ENCODE results near the gene GSE1. TPM values are rescaled to one million over a fixed set of nuclear protein-coding genes. Genes with fewer than 3 reads are reported as not detected.

Gene GSE1
- total and polyA plus RNA-seq, 2 of the 13 experiments (the other 11 are each of a cell fraction or from before 2014, with no cell fraction given): 16.1 to 31.2 TPM

GRCh38 chr16:85565801-85566526 is 47.2 kb upstream of the GSE1 start:
- no peak for ATAC-seq
- Histone ChIP-seq H3K9ac (ENCODE audit: insufficient read depth, low read depth, low read length) (no peak overlapping the region), H3K4me2 (ENCODE audit: low read depth, low read length) (no peak overlapping the region), H3K4me1 (ENCODE audit: insufficient read depth, low read length) (peaks cover 59% of the 10 kb centered on the region), H3K9me3 (ENCODE audit: low read length) (no peaks in the 10 kb centered on the region), H3K4me3 (replicated peaks in 1 of 3; ENCODE audit: insufficient read depth in 1 of 3, low read depth in 2 of 3, low read length in 3 of 3) (no peak overlapping the region), H3K27me3 (ENCODE audit: control insufficient read depth in 1 of 2, insufficient read depth in 2 of 2, low read length in 2 of 2) (no peaks in the 10 kb centered on the region), H2AFZ (ENCODE audit: low read length) (no peak overlapping the region), H3K27ac (ENCODE audit: extremely low read length, insufficient read depth, low read length) (no peak overlapping the region), H4K20me1 (ENCODE audit: insufficient read depth, low read length) (peaks cover 74% of the 10 kb centered on the region), H3K79me2 (ENCODE audit: insufficient read depth, low read length) (peaks cover 87% of the 10 kb centered on the region), H3K36me3 (replicated peaks in 1 of 2; ENCODE audit: control insufficient read depth in 1 of 2, insufficient read depth in 2 of 2, low read length in 2 of 2) (peaks cover 0 to 12% of the 10 kb centered on the region in 2 experiments; a peak in 2 of 5 replicates)
- WGBS (ENCODE audit: low lambda C conversion rate): 94% methylated on average over 23 of the region's 23 CpGs
- TF ChIP-seq ZNF629 (CRISPR knock-in tag; conservative IDR thresholded peaks at IDR 0.05) (peak; percentile 70), ZNF768 (CRISPR knock-in tag; IDR thresholded peaks at IDR 0.05) (peak; percentile 96), ZNF615 (CRISPR knock-in tag; IDR thresholded peaks at IDR 0.05; ENCODE audit: borderline replicate concordance) (no peak), ZMYM3 (CRISPR knock-in tag; IDR thresholded peaks at IDR 0.05) (peak; percentile 56; the same call in 1 of the 2 replicates), THAP8 (CRISPR knock-in tag; IDR thresholded peaks at IDR 0.05; ENCODE audit: borderline replicate concordance) (no peak)
- in situ Hi-C loops (cut with HindIII; ENCODE audit: extremely low pct_ligation_motif_present, low pct_unique_long_range_greater_than_20kb): no loop called here
- ChIA-PET POLR2A (interaction anchor here (1.2 kb wide), 1 partner anchor 31 kb away, joined by 3 read pairs; no protein-coding TSS in a partner anchor), CTCF (ENCODE audit: low intra/inter-chr PET ratio, low total read pairs) (no interaction called here)
- FAIRE-seq: no peak
- BruUV-seq (replicated peaks): no TSS peak
- intact Hi-C loops (cut with micrococcal nuclease; ENCODE audit: unreplicated experiment): no loop called here
- no peak for DNase-seq (ENCODE audit: low spot score)

GRCh38 chr16:85566561-85567100 is 46.5 kb upstream of the GSE1 start:
- H3K27ac ChIP-seq (ENCODE audit: extremely low read length, insufficient read depth, low read length): no peak overlapping the region
- CTCF ChIA-PET (ENCODE audit: low intra/inter-chr PET ratio, low total read pairs): no interaction called here

More at GRCh38 chr16:85566561-85567100, 46.5 kb upstream of the GSE1 start:
- Histone ChIP-seq H3K9ac (ENCODE audit: insufficient read depth, low read depth, low read length) (no peak overlapping the region), H4K20me1 (ENCODE audit: insufficient read depth, low read length) (peaks cover 80% of the 10 kb centered on the region), H2AFZ (ENCODE audit: low read length) (no peak overlapping the region), H3K4me1 (ENCODE audit: insufficient read depth, low read length) (peaks cover 59% of the 10 kb centered on the region), H3K27me3 (ENCODE audit: control insufficient read depth in 1 of 2, insufficient read depth in 2 of 2, low read length in 2 of 2) (no peaks in the 10 kb centered on the region), H3K79me2 (ENCODE audit: insufficient read depth, low read length) (peaks cover 87% of the 10 kb centered on the region), H3K4me2 (ENCODE audit: low read depth, low read length) (no peak overlapping the region), H3K4me3 (replicated peaks in 1 of 3; ENCODE audit: insufficient read depth in 1 of 3, low read depth in 2 of 3, low read length in 3 of 3) (no peak overlapping the region), H3K9me3 (ENCODE audit: low read length) (no peaks in the 10 kb centered on the region), H3K36me3 (replicated peaks in 1 of 2; ENCODE audit: control insufficient read depth in 1 of 2, insufficient read depth in 2 of 2, low read length in 2 of 2) (peaks cover 0 to 13% of the 10 kb centered on the region in 2 experiments; a peak in 2 of 5 replicates)
- POLR2A ChIA-PET: interaction anchor here (1.2 kb wide), 1 partner anchor 31 kb away, joined by 3 read pairs; no protein-coding TSS in a partner anchor
- ATAC-seq (no peak), FAIRE-seq (no peak), DNase-seq (ENCODE audit: low spot score) (no peak)
- BruUV-seq (replicated peaks): no TSS peak
- WGBS (ENCODE audit: low lambda C conversion rate): 90% methylated on average over 19 of the region's 19 CpGs
- in situ Hi-C loops (cut with HindIII; ENCODE audit: extremely low pct_ligation_motif_present, low pct_unique_long_range_greater_than_20kb) (no loop called here), intact Hi-C loops (cut with micrococcal nuclease; ENCODE audit: unreplicated experiment) (no loop called here)
- TF ChIP-seq CTCF (CRISPR knock-in tag; IDR thresholded peaks at IDR 0.05): peak; percentile 16; the same call in 1 of the 2 replicates
- TF ChIP-seq ZBTB33 (CRISPR knock-in tag; IDR thresholded peaks at IDR 0.05): peak; percentile 83; the same call in 1 of the 2 replicates
- TF ChIP-seq ZNF225 (CRISPR knock-in tag; IDR thresholded peaks at IDR 0.05): no peak
